PC-9 (cell line): ENCODE measurements around the gene NADK2. TPM values are rescaled to one million over a fixed set of nuclear protein-coding genes. Genes with fewer than 3 reads are reported as not detected.

Experiments
- BruUV-seq: library from RNA; stranded (reverse); fragments of 400-500 nt; replicated peaks from 2 replicates; lab custom pipeline; 2021; lab: Mats Ljungman, UMichigan
- CTCF ChIA-PET: fragments of 300-600 bp; sonication (Branson Sonifier 250); formaldehyde crosslinking; loops from one replicate; lab custom pipeline; 2022; ENCODE audit warnings: antibody characterized with exemption; lab: Charles Lee
- POLR2A ChIA-PET: fragments of 300-600 bp; sonication (Branson Sonifier 250); formaldehyde crosslinking; loops from one replicate; lab custom pipeline; 2022; ENCODE audit warnings: antibody characterized with exemption; ENCODE audit not compliant: unreplicated experiment; lab: Charles Lee
- DNase-seq, 2 experiments: peaks; one replicate each; pipeline versions ENCODE4 v3.0.0 to v3.0.0-alpha.2; 2015 to 2022; ENCODE audit warnings: mixed read lengths in 1 of 2
- H2AFZ ChIP-seq: fragments of 200-600 bp; sonication (generic); 2 replicates; pipeline ENCODE4 v1.8.1; 2017; ENCODE audit warnings: antibody characterized with exemption
- H3F3A ChIP-seq: fragments of 200-600 bp; sonication (generic); 2 replicates; pipeline ENCODE4 v1.8.1; 2017; ENCODE audit warnings: antibody characterized with exemption, mild to moderate bottlenecking, low read depth; ENCODE audit not compliant: insufficient read depth
- H3K27ac ChIP-seq: fragments of 200-600 bp; sonication (generic); 2 replicates; pipeline ENCODE4 v1.6.1; 2016; ENCODE audit warnings: mixed run types
- H3K27me3 ChIP-seq: fragments of 200-600 bp; sonication (generic); 2 replicates; pipeline ENCODE4 v1.6.1; 2016; ENCODE audit warnings: low read depth, mixed run types; ENCODE audit not compliant: insufficient read depth
- H3K36me3 ChIP-seq: fragments of 200-600 bp; sonication (generic); 2 replicates; pipeline ENCODE4 v1.6.1; 2016; ENCODE audit warnings: low read depth, mixed run types
- H3K4me1 ChIP-seq: fragments of 200-600 bp; sonication (generic); replicated peaks from 2 replicates; pipeline ENCODE4 v1.6.1; 2016; ENCODE audit warnings: mixed run types; ENCODE audit not compliant: insufficient read depth
- H3K4me2 ChIP-seq: fragments of 200-600 bp; sonication (generic); 2 replicates; pipeline ENCODE4 v1.6.1; 2017; ENCODE audit warnings: mixed run types
- H3K4me3 ChIP-seq: fragments of 200-600 bp; sonication (generic); 2 replicates; pipeline ENCODE4 v1.6.1; 2016; ENCODE audit warnings: mixed run types
- H3K79me2 ChIP-seq: fragments of 200-600 bp; sonication (generic); 2 replicates; pipeline ENCODE4 v1.6.1; 2017; ENCODE audit warnings: low read depth, mixed run types
- H3K9me2 ChIP-seq: fragments of 200-600 bp; sonication (generic); 2 replicates; pipeline ENCODE4 v1.8.1; 2017; ENCODE audit warnings: mild to moderate bottlenecking; ENCODE audit not compliant: insufficient read depth
- H3K9me3 ChIP-seq: fragments of 200-600 bp; sonication (generic); 2 replicates; pipeline ENCODE4 v1.8.1; 2016; ENCODE audit warnings: low read depth; ENCODE audit not compliant: insufficient read depth
- H4K20me1 ChIP-seq: fragments of 200-600 bp; sonication (generic); 2 replicates; pipeline ENCODE4 v1.8.1; 2017; ENCODE audit not compliant: insufficient read depth
- EZH2 ChIP-seq: fragments of 200-600 bp; sonication (generic); IDR thresholded peaks from 2 replicates; pipeline ENCODE4 v1.8.0; 2017; ENCODE audit warnings: antibody characterized with exemption, low read depth
- intact Hi-C: fragments of 100-400 bp; cut with micrococcal nuclease; formaldehyde crosslinking; loops from one replicate; pipeline ENCODE4 v1.10.0; 2022; ENCODE audit not compliant: unreplicated experiment
- total RNA-seq: library from RNA; stranded (reverse); gene quantifications from 2 replicates; pipeline ENCODE4 v1.2.3, GENCODE V29; 2021
- TF ChIP-seq, protein P1 (sequence below): fragments of 200-600 bp; sonication (generic); conservative IDR thresholded peaks from 2 replicates; pipeline ENCODE4 v1.6.1; 2017; ENCODE audit warnings: mixed run types, antibody characterized with exemption, mild to moderate bottlenecking, moderate library complexity

The NADK2 gene
- total RNA-seq, 1 experiment from 2014 or later, result 43.7 TPM

DNA sequence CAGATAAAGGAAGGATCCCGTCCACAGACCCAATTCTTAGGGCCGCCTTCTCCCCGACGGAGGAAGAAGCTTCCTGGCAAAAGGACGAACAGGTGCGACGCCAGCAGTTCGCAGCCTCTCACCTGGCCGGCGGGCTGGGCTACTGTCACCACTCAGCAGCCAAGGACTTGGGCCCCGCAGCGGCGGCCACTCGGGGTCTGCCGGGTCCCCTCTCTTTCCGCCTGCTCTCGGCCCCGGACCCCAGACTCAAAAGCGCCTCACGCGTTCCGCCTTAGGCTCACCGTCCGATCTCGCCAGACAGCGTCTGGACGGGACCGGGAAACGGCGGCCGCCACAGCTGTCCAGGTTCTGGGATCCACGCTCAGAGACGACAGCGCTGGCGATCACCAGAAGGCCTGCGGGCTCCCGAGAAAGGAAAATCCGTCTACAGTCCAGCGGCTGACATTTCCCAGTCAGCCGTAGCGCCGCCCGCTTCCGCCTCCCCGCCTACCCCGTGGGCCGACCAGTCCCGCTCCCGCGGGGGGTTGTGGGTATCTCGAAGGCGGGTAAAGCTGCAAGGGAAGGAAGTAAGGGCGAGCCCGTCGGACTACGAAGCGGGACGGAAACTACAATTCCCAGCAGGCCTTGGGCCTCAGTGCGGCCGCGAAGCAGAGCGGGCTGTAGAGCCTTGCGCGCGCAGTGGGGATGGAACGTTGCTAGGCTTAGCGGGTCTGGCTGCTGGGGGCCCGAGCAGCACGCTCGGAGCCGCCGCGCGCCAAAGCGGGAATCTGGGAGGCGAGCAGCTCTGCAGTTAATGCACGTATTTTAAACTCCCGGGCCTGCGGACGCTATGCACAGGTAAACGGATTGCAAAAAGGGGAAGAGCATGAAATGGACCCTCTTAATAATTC lies 90.0 kb downstream of the NADK2 start, which contains the start of the genes LMBRD2 and SKP2:
Gene LMBRD2, minus strand, starts transcription at position 454 of the 890 bp plus-strand sequence. CDS start 8,538 bp downstream, outside the sequence.
Gene SKP2, plus strand, starts transcription at position 678 of the 890 bp plus-strand sequence. Its CDS starts 152 bp downstream, at position 830.
- Histone ChIP-seq H3K27me3 (no peaks in the 10 kb centered on the region), H3K9me2 (no peaks in the 10 kb centered on the region), H4K20me1 (no peaks in the 10 kb centered on the region), H3K9me3 (no peaks in the 10 kb centered on the region), H3K79me2 (peaks cover 44% of the 10 kb centered on the region), H2AFZ (peak within 1 kb of the TSS; percentile 95), H3K36me3 (peaks cover 8% of the 10 kb centered on the region), H3K4me2 (peak within 1 kb of the TSS; percentile 88), H3K4me3 (peak within 1 kb of the TSS; percentile 90), H3F3A (peaks cover 8% of the 10 kb centered on the region; the same call in 1 of the 2 replicates), H3K4me1 (peaks cover 17% of the 10 kb centered on the region), H3K27ac (peak within 1 kb of the TSS; percentile 38)
- TF ChIP-seq, protein P1, sequence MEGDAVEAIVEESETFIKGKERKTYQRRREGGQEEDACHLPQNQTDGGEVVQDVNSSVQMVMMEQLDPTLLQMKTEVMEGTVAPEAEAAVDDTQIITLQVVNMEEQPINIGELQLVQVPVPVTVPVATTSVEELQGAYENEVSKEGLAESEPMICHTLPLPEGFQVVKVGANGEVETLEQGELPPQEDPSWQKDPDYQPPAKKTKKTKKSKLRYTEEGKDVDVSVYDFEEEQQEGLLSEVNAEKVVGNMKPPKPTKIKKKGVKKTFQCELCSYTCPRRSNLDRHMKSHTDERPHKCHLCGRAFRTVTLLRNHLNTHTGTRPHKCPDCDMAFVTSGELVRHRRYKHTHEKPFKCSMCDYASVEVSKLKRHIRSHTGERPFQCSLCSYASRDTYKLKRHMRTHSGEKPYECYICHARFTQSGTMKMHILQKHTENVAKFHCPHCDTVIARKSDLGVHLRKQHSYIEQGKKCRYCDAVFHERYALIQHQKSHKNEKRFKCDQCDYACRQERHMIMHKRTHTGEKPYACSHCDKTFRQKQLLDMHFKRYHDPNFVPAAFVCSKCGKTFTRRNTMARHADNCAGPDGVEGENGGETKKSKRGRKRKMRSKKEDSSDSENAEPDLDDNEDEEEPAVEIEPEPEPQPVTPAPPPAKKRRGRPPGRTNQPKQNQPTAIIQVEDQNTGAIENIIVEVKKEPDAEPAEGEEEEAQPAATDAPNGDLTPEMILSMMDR, result no peak
- no peak for TF ChIP-seq EZH2
- BruUV-seq, result TSS peak; percentile 67
- intact Hi-C loops, result loop anchor here (1.0 to 5.0 kb wide), 3 partner anchors 91 to 1219 kb away; partner anchors contain the start of gene NIPBL
- CTCF ChIA-PET, result interaction anchor here (0.7 to 1.8 kb wide), 3 partner anchors 72 to 93 kb away, joined by 3 to 16 read pairs (median 3); no protein-coding TSS in a partner anchor
- DNase-seq, result peak; percentile 98 to 100
- POLR2A ChIA-PET, result interaction anchor here (0.6 to 0.7 kb wide), 5 partner anchors 22 to 725 kb away, joined by 3 to 13 read pairs (median 4); partner anchors contain the start of gene NADK2

DNA sequence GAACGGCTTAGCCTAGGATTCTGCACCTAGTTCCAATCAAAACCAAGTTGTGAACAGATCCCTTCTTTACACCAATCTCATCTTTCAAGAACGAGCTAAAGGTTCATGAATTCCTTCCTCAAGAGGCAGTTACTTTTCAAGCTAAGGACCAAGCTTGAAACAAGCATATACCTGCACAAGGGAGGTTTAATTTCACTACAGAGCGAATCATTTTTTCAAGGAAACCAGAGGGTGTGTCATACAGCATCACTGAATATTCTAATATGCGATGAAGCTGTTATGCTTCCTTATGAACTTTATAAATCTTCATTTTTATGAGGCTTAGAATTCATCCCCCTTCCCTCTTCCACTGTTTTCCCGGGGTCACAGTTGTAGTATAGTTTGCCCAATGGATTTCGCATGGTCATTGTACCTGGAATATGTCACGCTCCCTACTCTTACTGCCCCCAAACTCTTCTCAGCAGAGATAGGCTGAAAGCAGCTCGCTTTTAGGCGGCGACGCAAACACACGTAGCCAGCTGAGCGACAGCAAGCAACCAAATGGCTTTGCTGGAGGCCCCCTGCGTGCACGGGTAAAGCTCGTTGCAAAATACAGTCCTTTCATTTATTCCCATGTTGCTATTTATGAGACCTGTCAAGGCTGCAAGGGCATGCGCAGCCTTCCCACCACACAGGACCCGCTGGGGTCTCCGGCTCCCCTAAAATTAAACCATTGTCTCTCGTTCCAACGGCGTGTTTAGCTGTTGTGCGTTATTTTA lies 90.9 kb downstream of the NADK2 start:
- intact Hi-C loops, result loop anchor here (5.0 kb wide), 2 partner anchors 726 to 1219 kb away; partner anchors contain the start of gene NIPBL
- no TSS peak for BruUV-seq
- POLR2A ChIA-PET, result interaction anchor here (0.6 to 0.7 kb wide), 4 partner anchors 11 to 587 kb away, joined by 3 to 4 read pairs (median 4); partner anchors contain the start of gene NADK2

More for the DNA sequence above, 90.9 kb downstream of the NADK2 start:
- Histone ChIP-seq H3K9me3 (no peaks in the 10 kb centered on the region), H3K27me3 (no peaks in the 10 kb centered on the region), H3K79me2 (peaks cover 44% of the 10 kb centered on the region), H3K4me2 (peak overlapping the region; percentile 88), H3K27ac (peak overlapping the region; percentile 38), H2AFZ (peak overlapping the region; percentile 95), H3F3A (peaks cover 8% of the 10 kb centered on the region; the same call in 1 of the 2 replicates), H3K9me2 (no peaks in the 10 kb centered on the region), H3K4me3 (peak overlapping the region; percentile 90), H4K20me1 (no peaks in the 10 kb centered on the region), H3K4me1 (peaks cover 17% of the 10 kb centered on the region), H3K36me3 (peaks cover 8% of the 10 kb centered on the region)
- TF ChIP-seq, protein P1, result no peak
- no peak for TF ChIP-seq EZH2
- peak; percentile 67 to 71 for DNase-seq
- CTCF ChIA-PET, result interaction anchor here (0.6 to 1.8 kb wide), 4 partner anchors 69 to 94 kb away, joined by 3 to 16 read pairs (median 4); no protein-coding TSS in a partner anchor
